GM23338 (cell line): ENCODE measurements around the gene FCSK. TPM values are rescaled to one million over a fixed set of nuclear protein-coding genes. Genes with fewer than 3 reads are reported as not detected.

Experiments used
- ATAC-seq: fragments of 200-7000 bp; cut with Tn5 transposase; 3 replicates; pipeline ENCODE4 v1.9.1; 2020
- DNase-seq: peaks from one replicate; pipeline ENCODE4 v3.0.0-alpha.2; 2015; ENCODE audit warnings: low spot score
- H2AFZ ChIP-seq: fragments of 200-600 bp; sonication (generic); 2 replicates; pipeline ENCODE4 v1.8.0; 2016; ENCODE audit warnings: antibody characterized with exemption, mild to moderate bottlenecking, moderate library complexity
- H3F3A ChIP-seq: fragments of 200-600 bp; sonication (generic); replicated peaks from 2 replicates; pipeline ENCODE4 v1.8.0; 2017; ENCODE audit warnings: antibody characterized with exemption, mixed run types, low read depth
- H3K27ac ChIP-seq: fragments of 200-600 bp; sonication (generic); 2 replicates; pipeline ENCODE4 v1.6.1; 2016; ENCODE audit warnings: low read depth
- H3K27me3 ChIP-seq: fragments of 200-600 bp; sonication (generic); 2 replicates; pipeline ENCODE4 v1.8.0; 2016; ENCODE audit warnings: mild to moderate bottlenecking, mixed run types, moderate library complexity; ENCODE audit not compliant: insufficient read depth
- H3K36me3 ChIP-seq: fragments of 200-600 bp; sonication (generic); 2 replicates; pipeline ENCODE4 v1.8.0; 2016; ENCODE audit warnings: mild to moderate bottlenecking; ENCODE audit not compliant: insufficient read depth
- H3K4me1 ChIP-seq: fragments of 200-600 bp; sonication (generic); 2 replicates; pipeline ENCODE4 v1.8.0; 2016; ENCODE audit warnings: mild to moderate bottlenecking, moderate library complexity; ENCODE audit not compliant: insufficient read depth
- H3K4me2 ChIP-seq: fragments of 200-600 bp; sonication (generic); 2 replicates; pipeline ENCODE4 v1.7.1; 2017; ENCODE audit warnings: mixed run types
- H3K4me3 ChIP-seq: fragments of 200-600 bp; sonication (generic); 2 replicates; pipeline ENCODE4 v1.6.1; 2016; ENCODE audit warnings: mixed run types
- H3K79me2 ChIP-seq: fragments of 200-600 bp; sonication (generic); replicated peaks from 2 replicates; pipeline ENCODE4 v1.8.0; 2017; ENCODE audit warnings: mild to moderate bottlenecking; ENCODE audit not compliant: insufficient read depth
- H3K9me2 ChIP-seq: fragments of 200-600 bp; sonication (generic); 2 replicates; pipeline ENCODE4 v1.8.0; 2017; ENCODE audit not compliant: insufficient read depth
- H4K20me1 ChIP-seq: fragments of 200-600 bp; sonication (generic); replicated peaks from 2 replicates; pipeline ENCODE4 v1.8.0; 2017; ENCODE audit warnings: mild to moderate bottlenecking; ENCODE audit not compliant: insufficient read depth
- H3K27ac Mint-ChIP-seq: 2 replicates; pipeline ENCODE4 v1.8.0; 2020; ENCODE audit warnings: inconsistent platforms, mild to moderate bottlenecking, moderate library complexity, mixed read lengths
- H3K27me3 Mint-ChIP-seq: 3 replicates; pipeline ENCODE4 v1.8.0; 2022; ENCODE audit warnings: low read depth, mild to moderate bottlenecking, moderate library complexity, mixed read lengths, inconsistent platforms; ENCODE audit not compliant: insufficient read depth, poor library complexity
- H3K36me3 Mint-ChIP-seq: 3 replicates; pipeline ENCODE4 v1.8.0; 2021; ENCODE audit warnings: low read depth, mild to moderate bottlenecking, inconsistent platforms, moderate library complexity, mixed read lengths
- H3K4me1 Mint-ChIP-seq: 3 replicates; pipeline ENCODE4 v1.8.0; 2020; ENCODE audit warnings: mild to moderate bottlenecking, inconsistent platforms, mixed read lengths
- H3K4me3 Mint-ChIP-seq: 3 replicates; pipeline ENCODE4 v1.8.0; 2021; ENCODE audit warnings: moderate library complexity, mild to moderate bottlenecking, inconsistent platforms, mixed read lengths
- H3K9me3 Mint-ChIP-seq: 3 replicates; pipeline ENCODE4 v1.8.0; 2020; ENCODE audit warnings: moderate library complexity, mild to moderate bottlenecking, inconsistent platforms, mixed read lengths
- CREB1 ChIP-seq: fragments of 250-450 bp; sonication (Bioruptor Pico); IDR thresholded peaks from 2 replicates; pipeline ENCODE4 v1.5.0; 2020; ENCODE audit warnings: low read depth, mild to moderate bottlenecking, moderate library complexity
- CTCF ChIP-seq, 2 experiments: fragments of 200-600 bp in 1 of 2; sonication (generic) in 1 of 2; conservative IDR thresholded peaks; 2 replicates each; pipeline versions ENCODE4 v1.5.1 to v1.6.1; 2016 to 2017; ENCODE audit warnings: antibody characterized with exemption in 2 of 2, low read depth in 2 of 2, mild to moderate bottlenecking in 2 of 2, moderate library complexity in 1 of 2
- ETS1 ChIP-seq: IDR thresholded peaks from 2 replicates; pipeline ENCODE4 v1.6.1; 2016; ENCODE audit warnings: antibody characterized with exemption
- EZH2 ChIP-seq: fragments of 200-600 bp; sonication (generic); IDR thresholded peaks from one replicate; pipeline ENCODE4 v1.8.0; 2017; ENCODE audit warnings: antibody characterized with exemption, mild to moderate bottlenecking, low read depth; ENCODE audit not compliant: unreplicated experiment
- JUNB ChIP-seq: IDR thresholded peaks from one replicate; pipeline ENCODE4 v1.6.1; 2016; ENCODE audit warnings: antibody characterized with exemption; ENCODE audit not compliant: unreplicated experiment
- POLR2AphosphoS5 ChIP-seq: IDR thresholded peaks from 2 replicates; pipeline ENCODE4 v1.6.1; 2016; ENCODE audit warnings: antibody characterized with exemption, low read depth
- STAT1 ChIP-seq: IDR thresholded peaks from one replicate; pipeline ENCODE4 v1.6.1; 2016; ENCODE audit warnings: antibody characterized with exemption; ENCODE audit not compliant: unreplicated experiment
- ZNF114 ChIP-seq: fragments of 250-450 bp; sonication (Bioruptor Pico); IDR thresholded peaks from 2 replicates; pipeline ENCODE4 v1.5.0; 2020; ENCODE audit warnings: mild to moderate bottlenecking, moderate library complexity
- ZNF331 ChIP-seq: fragments of 250-450 bp; sonication (Bioruptor Pico); IDR thresholded peaks from 2 replicates; pipeline ENCODE4 v1.5.0; 2020; ENCODE audit warnings: low read depth, mild to moderate bottlenecking, moderate library complexity
- ZNF462 ChIP-seq: fragments of 250-450 bp; sonication (Bioruptor Pico); IDR thresholded peaks from 2 replicates; pipeline ENCODE4 v1.5.0; 2020; ENCODE audit warnings: mild to moderate bottlenecking, moderate library complexity
- polyA plus RNA-seq: library from polyadenylated mRNA; unstranded; fragments of >200 nt; fragmentation: Nextera tagmentation; extraction: Ambion mirVana; gene quantifications from 2 replicates; pipeline ENCODE4 v1.2.1, GENCODE V29; 2016
- total RNA-seq: library from RNA; depleted of rRNA; stranded (reverse); fragments of >200 nt; shearing (Covaris generic); gene quantifications from 2 replicates; pipeline ENCODE4 v1.2.3, GENCODE V29; 2014

The FCSK gene
- total and polyA plus RNA-seq, 2 experiments from 2014 or later, result 2.3 to 4.0 TPM

- TF ChIP-seq CREB1 (CRISPR knock-in tag), result no peak
- TF ChIP-seq POLR2AphosphoS5, result no peak
- TF ChIP-seq ZNF331 (CRISPR knock-in tag), result no peak
- no peak for TF ChIP-seq JUNB
- TF ChIP-seq ZNF462, result no peak
- no peak for TF ChIP-seq ETS1
- TF ChIP-seq STAT1, result no peak
- no peak for TF ChIP-seq ZNF114 (CRISPR knock-in tag)
- TF ChIP-seq CTCF (conservative IDR thresholded peaks at IDR 0.05; ENCODE audit: low read depth in 2 of 2), result no peak
- TF ChIP-seq EZH2, result no peak
- H3K4me1 ChIP-seq, result peaks cover 27% of the 10 kb centered on the region
Observed at GRCh38 chr16:70441406-70441990, 12.9 kb upstream of the FCSK start.

More at GRCh38 chr16:70441406-70441990, 12.9 kb upstream of the FCSK start:
- Mint-ChIP-seq H3K4me1 (peaks cover 26% of the 10 kb centered on the region), H3K27ac (no peak overlapping the region), H3K36me3 (no peaks in the 10 kb centered on the region; the same call in 2 of the 3 replicates), H3K9me3 (no peaks in the 10 kb centered on the region), H3K27me3 (peaks cover 19% of the 10 kb centered on the region), H3K4me3 (no peak overlapping the region)
- H3K9me2 ChIP-seq, result no peaks in the 10 kb centered on the region
- H3K36me3 ChIP-seq, result no peaks in the 10 kb centered on the region
- no peak overlapping the region for H3K4me2 ChIP-seq
- H3K79me2 ChIP-seq, result peaks cover 17% of the 10 kb centered on the region
- peaks cover 3% of the 10 kb centered on the region; the same call in 1 of the 2 replicates for H4K20me1 ChIP-seq
- H3K4me3 ChIP-seq, result no peak overlapping the region
- no peak overlapping the region for H3K27ac ChIP-seq
- no peak overlapping the region for H2AFZ ChIP-seq
- ATAC-seq (no peak), DNase-seq (no peak)
- peaks cover 17% of the 10 kb centered on the region for H3F3A ChIP-seq
- H3K27me3 ChIP-seq, result no peaks in the 10 kb centered on the region
